ENCODE results near the gene PTCHD4. TPM values are rescaled to one million over a fixed set of nuclear protein-coding genes. Genes with fewer than 3 reads are reported as not detected.
"Not testable (repeated sequence)": the region's sequence is repeated elsewhere in the genome, so short reads cannot be mapped to it uniquely, and the experiment has no call there.

The PTCHD4 gene
- total RNA-seq, 2 donors from 2014 or later: not detected

DNA sequence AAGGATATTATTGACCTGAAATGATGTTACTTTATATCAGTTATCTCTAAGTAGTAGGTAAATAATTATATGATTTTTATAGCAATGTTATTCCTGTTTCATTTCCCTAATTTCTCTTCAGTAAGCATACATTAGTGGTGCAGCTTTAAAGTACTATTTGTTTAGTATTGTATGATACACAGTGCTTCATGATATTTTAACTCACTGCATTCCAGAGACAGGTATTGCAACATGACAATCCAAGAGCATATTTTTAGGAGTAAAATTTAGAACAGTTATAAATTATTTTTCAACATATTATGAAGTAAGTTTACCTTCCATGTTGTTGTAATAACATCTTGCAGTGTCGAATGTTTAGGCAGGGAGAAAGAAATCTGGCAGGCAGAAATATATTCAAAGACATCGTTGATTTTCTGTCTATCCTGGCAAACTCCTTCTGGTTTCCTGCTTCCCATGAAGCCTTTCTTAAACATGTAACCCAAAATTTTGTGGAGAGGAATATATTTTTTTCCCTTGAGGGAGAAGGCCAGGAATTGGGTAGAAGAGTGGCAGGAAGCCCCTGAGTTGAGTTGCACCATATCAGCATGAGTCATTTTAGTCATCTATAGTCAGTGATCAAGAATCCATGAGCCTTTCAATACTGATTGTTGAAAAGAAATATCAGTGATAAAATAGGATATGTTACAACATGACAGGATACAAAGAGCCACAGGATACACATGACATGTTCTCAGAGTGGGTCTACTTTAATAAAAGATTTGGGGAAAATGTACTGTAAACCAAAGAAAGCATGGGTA, 29.0 kb upstream of the PTCHD4 start:
- Histone ChIP-seq H3K36me3 (no peaks in the 10 kb centered on the region), H3K27me3 (no peaks in the 10 kb centered on the region), H3K9me3 (no peaks in the 10 kb centered on the region), H3K4me3 (no peak overlapping the region), H3K9ac (ENCODE audit: low read depth in 2 of 2, low read length in 2 of 2) (no peak overlapping the region), H3K4me1 (no peaks in the 10 kb centered on the region), H3K27ac (no peak overlapping the region)
- no peak for DNase-seq
- intact Hi-C loops (cut with DNase I): no loop called here
- TF ChIP-seq, protein P1, sequence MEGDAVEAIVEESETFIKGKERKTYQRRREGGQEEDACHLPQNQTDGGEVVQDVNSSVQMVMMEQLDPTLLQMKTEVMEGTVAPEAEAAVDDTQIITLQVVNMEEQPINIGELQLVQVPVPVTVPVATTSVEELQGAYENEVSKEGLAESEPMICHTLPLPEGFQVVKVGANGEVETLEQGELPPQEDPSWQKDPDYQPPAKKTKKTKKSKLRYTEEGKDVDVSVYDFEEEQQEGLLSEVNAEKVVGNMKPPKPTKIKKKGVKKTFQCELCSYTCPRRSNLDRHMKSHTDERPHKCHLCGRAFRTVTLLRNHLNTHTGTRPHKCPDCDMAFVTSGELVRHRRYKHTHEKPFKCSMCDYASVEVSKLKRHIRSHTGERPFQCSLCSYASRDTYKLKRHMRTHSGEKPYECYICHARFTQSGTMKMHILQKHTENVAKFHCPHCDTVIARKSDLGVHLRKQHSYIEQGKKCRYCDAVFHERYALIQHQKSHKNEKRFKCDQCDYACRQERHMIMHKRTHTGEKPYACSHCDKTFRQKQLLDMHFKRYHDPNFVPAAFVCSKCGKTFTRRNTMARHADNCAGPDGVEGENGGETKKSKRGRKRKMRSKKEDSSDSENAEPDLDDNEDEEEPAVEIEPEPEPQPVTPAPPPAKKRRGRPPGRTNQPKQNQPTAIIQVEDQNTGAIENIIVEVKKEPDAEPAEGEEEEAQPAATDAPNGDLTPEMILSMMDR (IDR thresholded peaks at IDR 0.05): no peak

DNA sequence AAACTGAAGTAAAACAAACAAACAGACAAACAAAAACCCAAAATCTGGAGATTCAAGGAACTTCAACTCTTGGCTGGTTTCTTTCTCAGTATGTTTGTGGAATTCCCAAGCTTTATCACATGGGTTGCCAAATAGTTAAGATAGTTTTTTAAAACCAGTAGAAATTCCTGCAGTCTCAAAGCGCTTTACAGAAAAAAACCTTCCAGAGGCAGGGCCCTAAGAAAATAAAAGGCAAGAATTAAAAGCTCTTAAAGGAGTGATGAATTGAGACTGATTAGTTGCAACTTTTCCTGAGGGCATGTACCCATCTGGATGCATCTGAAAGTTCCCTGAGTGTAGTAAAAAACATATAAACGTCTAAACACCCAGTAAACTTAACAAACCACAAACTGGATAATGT, 25.9 kb upstream of the PTCHD4 start:
- no peak for DNase-seq
- H3K36me3 ChIP-seq: no peaks in the 10 kb centered on the region
- intact Hi-C loops (cut with DNase I): no loop called here
- TF ChIP-seq, protein P1 (IDR thresholded peaks at IDR 0.05): no peak
- H3K9me3 ChIP-seq: no peaks in the 10 kb centered on the region
- H3K4me1 ChIP-seq: no peaks in the 10 kb centered on the region
- H3K27ac ChIP-seq: no peak overlapping the region
- H3K9ac ChIP-seq (ENCODE audit: low read depth in 2 of 2, low read length in 2 of 2): no peak overlapping the region
- H3K27me3 ChIP-seq: no peaks in the 10 kb centered on the region
- no peak overlapping the region for H3K4me3 ChIP-seq

DNA sequence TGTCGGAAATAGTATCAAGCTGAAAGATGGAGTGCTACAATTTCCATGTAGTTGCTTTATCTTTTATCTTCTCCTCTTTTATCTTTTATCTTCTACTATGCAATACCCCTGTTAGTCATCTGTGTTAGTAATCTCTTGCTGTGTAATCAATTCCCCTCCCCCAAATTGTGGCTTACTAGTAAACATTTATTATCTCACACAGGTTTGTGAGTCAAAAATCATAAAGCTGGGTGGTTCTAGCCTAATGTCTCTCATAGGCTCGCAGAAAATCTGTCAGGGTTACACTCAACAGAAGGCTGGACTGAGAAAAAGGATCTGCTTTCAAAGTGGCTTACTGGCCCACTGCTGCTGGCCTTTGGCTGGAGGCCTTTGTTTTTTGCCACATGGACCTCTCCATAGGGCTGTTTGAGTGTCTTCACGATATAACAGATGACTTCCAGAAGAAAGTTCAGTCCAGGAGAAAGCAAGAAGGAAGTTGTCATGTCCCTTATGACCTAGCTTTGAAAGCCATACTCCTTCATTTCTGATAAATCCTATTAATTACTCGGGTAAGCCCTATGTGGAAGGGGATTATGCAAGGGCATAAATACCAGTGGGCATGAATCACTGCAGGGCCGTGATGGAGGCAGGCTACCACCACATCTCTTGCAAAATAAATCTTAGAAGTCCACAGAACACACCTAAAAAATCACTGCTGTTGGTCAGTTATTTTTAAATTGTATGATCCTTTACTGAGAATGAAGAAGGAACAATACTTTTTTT, 24.5 kb upstream of the PTCHD4 start:
- H3K36me3 ChIP-seq: no peaks in the 10 kb centered on the region
- H3K4me3 ChIP-seq: no peak overlapping the region
- H3K9ac ChIP-seq (ENCODE audit: low read depth in 2 of 2, low read length in 2 of 2): no peak overlapping the region
- DNase-seq: no peak
- intact Hi-C loops (cut with DNase I): no loop called here
- no peaks in the 10 kb centered on the region for H3K27me3 ChIP-seq
- H3K4me1 ChIP-seq: no peaks in the 10 kb centered on the region
- H3K9me3 ChIP-seq: no peaks in the 10 kb centered on the region
- no peak overlapping the region for H3K27ac ChIP-seq
- TF ChIP-seq, protein P1 (IDR thresholded peaks at IDR 0.05): no peak

DNA sequence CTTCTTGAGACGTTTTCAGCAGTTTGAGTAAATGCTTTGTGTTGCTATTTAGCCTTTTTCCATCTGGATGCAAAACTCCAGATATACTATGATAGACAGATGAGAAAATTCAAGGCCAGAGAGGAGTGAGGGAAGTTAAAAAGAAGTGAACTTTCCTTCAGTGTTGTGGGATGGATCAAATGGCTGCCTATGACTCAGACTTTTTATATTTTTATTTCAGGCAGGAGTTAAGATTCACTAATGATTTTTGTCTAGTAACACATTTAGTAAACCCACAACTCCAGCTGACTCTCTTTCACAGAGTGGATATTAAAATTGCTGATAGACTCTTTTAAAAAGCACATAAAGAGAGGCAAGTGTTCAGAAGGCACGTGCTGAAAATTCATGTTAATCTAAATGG, 23.2 kb upstream of the PTCHD4 start:
- Histone ChIP-seq H3K36me3 (no peaks in the 10 kb centered on the region), H3K27ac (no peak overlapping the region), H3K4me3 (no peak overlapping the region), H3K9ac (ENCODE audit: low read depth in 2 of 2, low read length in 2 of 2) (no peak overlapping the region), H3K4me1 (no peaks in the 10 kb centered on the region), H3K9me3 (no peaks in the 10 kb centered on the region), H3K27me3 (no peaks in the 10 kb centered on the region)
- TF ChIP-seq, protein P1 (IDR thresholded peaks at IDR 0.05): no peak
- no peak for DNase-seq
- intact Hi-C loops (cut with DNase I): no loop called here

DNA sequence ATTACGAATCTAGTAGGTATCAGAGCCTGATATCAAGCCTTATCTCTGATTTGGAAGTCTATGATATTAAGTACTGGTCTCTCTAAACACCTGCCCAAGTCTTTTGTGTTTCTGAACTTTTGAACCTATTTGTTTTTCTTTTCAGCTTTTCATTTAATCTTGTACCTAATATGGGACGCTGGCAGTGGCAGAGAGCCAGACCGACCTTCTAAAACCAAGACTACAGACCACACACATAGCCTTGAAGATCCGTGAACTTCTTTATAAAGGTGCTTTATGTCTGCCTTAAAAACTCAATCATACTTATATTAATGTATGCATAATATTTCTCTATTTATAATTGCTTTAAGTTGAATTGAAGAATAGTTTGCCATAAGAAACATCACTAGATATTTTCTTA, 12.6 kb upstream of the PTCHD4 start:
- Histone ChIP-seq H3K9me3 (no peaks in the 10 kb centered on the region), H3K9ac (ENCODE audit: low read depth in 2 of 2, low read length in 2 of 2) (no peak overlapping the region), H3K27ac (no peak overlapping the region), H3K4me3 (no peak overlapping the region), H3K36me3 (no peaks in the 10 kb centered on the region), H3K4me1 (no peaks in the 10 kb centered on the region), H3K27me3 (no peaks in the 10 kb centered on the region)
- TF ChIP-seq, protein P1 (IDR thresholded peaks at IDR 0.05): no peak
- DNase-seq: no peak
- intact Hi-C loops (cut with DNase I): no loop called here

DNA sequence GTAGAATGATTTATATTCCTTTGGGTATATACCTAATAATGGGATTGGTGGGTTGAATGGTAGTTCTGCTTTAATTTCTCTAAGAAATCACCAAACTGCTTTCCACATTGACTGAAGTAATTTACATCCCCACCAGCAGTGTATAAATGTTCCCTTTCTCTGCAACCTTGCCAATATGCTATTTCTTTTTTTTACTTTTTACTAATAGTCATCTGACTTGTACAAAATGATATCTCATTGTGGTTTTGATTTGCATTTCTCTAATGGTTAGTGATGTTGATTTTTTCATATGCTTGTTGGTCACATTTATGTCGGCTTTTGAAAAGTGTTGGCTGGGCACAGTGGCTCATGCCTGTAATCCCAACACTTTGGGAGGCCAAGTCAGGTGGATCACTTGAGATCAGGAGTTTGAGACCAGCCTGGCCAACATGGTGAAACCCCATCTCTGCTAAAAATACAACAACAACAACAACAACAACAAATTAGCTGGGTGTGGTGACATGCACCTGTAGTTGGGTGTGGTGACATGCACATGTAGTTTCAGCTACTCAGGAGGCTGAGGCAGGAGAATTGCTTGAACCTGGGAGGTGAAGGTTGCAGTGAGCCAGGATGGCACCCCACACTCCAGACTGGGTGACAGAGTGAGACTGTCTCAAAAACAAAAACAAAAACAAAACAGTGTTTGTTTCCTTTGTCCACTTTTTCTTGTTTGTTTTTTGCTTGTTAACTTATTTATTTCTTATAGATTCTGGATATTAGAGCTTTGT, 11.2 kb upstream of the PTCHD4 start:
- H3K36me3 ChIP-seq; H3K4me3 ChIP-seq; H3K4me1 ChIP-seq; H3K9me3 ChIP-seq; H3K9ac ChIP-seq (ENCODE audit: low read depth in 2 of 2, low read length in 2 of 2); H3K27ac ChIP-seq; H3K27me3 ChIP-seq; DNase-seq; intact Hi-C loops (cut with DNase I): not testable (repeated sequence)

Data from colonic mucosa (tissue), 4 donors.